SU-DHL-6 (cell line): ENCODE results near the gene RBM20.
"Not testable (repeated sequence)": the region's sequence is repeated elsewhere in the genome, so short reads cannot be mapped to it uniquely, and the experiment has no call there.

Experiments used
- H2AFZ ChIP-seq: fragments of 200-600 bp; sonication (generic); 2 replicates; pipeline ENCODE4 v1.6.1; 2014; ENCODE audit warnings: low read depth, mild to moderate bottlenecking, moderate library complexity, mixed read lengths, antibody characterized with exemption, low read length; ENCODE audit not compliant: severe bottlenecking
- H3F3A ChIP-seq: fragments of 200-600 bp; shearing (Covaris generic); 2 replicates; pipeline ENCODE4 v1.6.0; 2016; ENCODE audit warnings: antibody characterized with exemption, mild to moderate bottlenecking; ENCODE audit not compliant: insufficient read depth
- H3K27ac ChIP-seq: fragments of 200-600 bp; sonication (generic); 2 replicates; pipeline ENCODE4 v1.5.1; 2016; ENCODE audit warnings: low read depth, mild to moderate bottlenecking, low read length, moderate library complexity, mixed read lengths
- H3K27me3 ChIP-seq: fragments of 200-600 bp; sonication (generic), shearing (Covaris generic); 2 replicates; pipeline ENCODE4 v1.6.0; 2014; ENCODE audit warnings: mild to moderate bottlenecking, low read length
- H3K36me3 ChIP-seq: fragments of 200-600 bp; sonication (generic); 2 replicates; pipeline ENCODE4 v1.6.1; 2014; ENCODE audit warnings: mild to moderate bottlenecking, low read length, mixed read lengths
- H3K4me2 ChIP-seq: fragments of 300-600, 200-600 bp; shearing (Covaris generic), sonication (generic); 2 replicates; pipeline ENCODE4 v1.6.0; 2014; ENCODE audit warnings: low read length, low read depth, mild to moderate bottlenecking; ENCODE audit not compliant: poor library complexity, severe bottlenecking
- H3K4me3 ChIP-seq: fragments of 200-600 bp; sonication (generic); 2 replicates; pipeline ENCODE4 v1.5.1; 2014; ENCODE audit warnings: antibody characterized with exemption, low read length, mild to moderate bottlenecking, mixed read lengths; ENCODE audit not compliant: insufficient read depth, poor library complexity, severe bottlenecking
- H3K79me2 ChIP-seq: fragments of 200-600 bp; sonication (generic); 2 replicates; pipeline ENCODE4 v1.6.1; 2014; ENCODE audit warnings: mild to moderate bottlenecking, low read length, moderate library complexity; ENCODE audit not compliant: insufficient read depth
- H3K9ac ChIP-seq: fragments of 200-600 bp; sonication (generic); 2 replicates; pipeline ENCODE4 v1.7.0; 2014; ENCODE audit warnings: mild to moderate bottlenecking, low read length
- H3K9me2 ChIP-seq: fragments of 200-600 bp; sonication (generic); replicated peaks from 2 replicates; pipeline ENCODE4 v1.6.1; 2014; ENCODE audit warnings: low read length; ENCODE audit not compliant: insufficient read depth
- H3K9me3 ChIP-seq: fragments of 200-600 bp; sonication (generic); 2 replicates; pipeline ENCODE4 v1.6.1; 2014; ENCODE audit warnings: low read length, mixed read lengths; ENCODE audit not compliant: insufficient read depth
- H4K20me1 ChIP-seq: fragments of 200-600 bp; sonication (generic); 2 replicates; pipeline ENCODE4 v1.6.1; 2014; ENCODE audit warnings: low read depth, mild to moderate bottlenecking, antibody characterized with exemption, low read length, moderate library complexity, mixed read lengths
- CTCF ChIP-seq: fragments of 200-600 bp; sonication (generic); IDR thresholded peaks from one replicate; pipeline ENCODE4 v1.5.1; 2017; ENCODE audit warnings: antibody characterized with exemption, mild to moderate bottlenecking, low read length, moderate library complexity; ENCODE audit not compliant: insufficient read depth, poor library complexity, severe bottlenecking
- EZH2phosphoT487 ChIP-seq: fragments of 200-600 bp; sonication (generic), shearing (Covaris generic); conservative IDR thresholded peaks from 2 replicates; pipeline ENCODE4 v1.6.1; 2018; ENCODE audit warnings: mild to moderate bottlenecking, antibody characterized with exemption, low read length, moderate library complexity, mixed read lengths

Gene RBM20

DNA sequence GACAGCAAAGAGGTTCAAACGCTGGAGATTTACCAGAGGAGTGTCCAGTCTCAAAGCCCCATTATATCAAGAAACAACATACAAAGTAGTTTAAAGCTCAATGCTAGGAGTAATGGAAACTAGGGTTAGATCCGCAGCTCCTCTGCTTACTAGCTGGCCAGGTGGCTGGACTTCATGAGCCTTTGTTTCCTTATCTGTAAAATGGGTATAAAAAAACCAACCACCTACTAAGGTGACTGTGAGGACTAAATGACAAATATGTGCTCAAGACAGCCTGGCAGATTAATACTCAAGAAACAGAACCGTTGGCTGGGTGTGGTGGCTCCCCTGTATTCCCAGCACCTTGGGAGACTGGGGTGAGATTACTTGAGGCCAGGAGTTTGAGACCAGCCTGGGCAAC, 5.8 kb upstream of the RBM20 start:
- Histone ChIP-seq H3F3A (no peaks in the 10 kb centered on the region), H3K9ac (no peak overlapping the region), H2AFZ (no peak overlapping the region), H3K36me3 (no peaks in the 10 kb centered on the region), H3K79me2 (no peaks in the 10 kb centered on the region), H3K4me3 (no peak overlapping the region), H3K9me3 (no peaks in the 10 kb centered on the region), H3K4me2 (no peak overlapping the region), H3K9me2 (no peaks in the 10 kb centered on the region), H3K27ac (no peak overlapping the region), H3K27me3 (no peaks in the 10 kb centered on the region), H4K20me1 (no peaks in the 10 kb centered on the region)
- TF ChIP-seq EZH2phosphoT487 (no peak), CTCF (no peak)

DNA sequence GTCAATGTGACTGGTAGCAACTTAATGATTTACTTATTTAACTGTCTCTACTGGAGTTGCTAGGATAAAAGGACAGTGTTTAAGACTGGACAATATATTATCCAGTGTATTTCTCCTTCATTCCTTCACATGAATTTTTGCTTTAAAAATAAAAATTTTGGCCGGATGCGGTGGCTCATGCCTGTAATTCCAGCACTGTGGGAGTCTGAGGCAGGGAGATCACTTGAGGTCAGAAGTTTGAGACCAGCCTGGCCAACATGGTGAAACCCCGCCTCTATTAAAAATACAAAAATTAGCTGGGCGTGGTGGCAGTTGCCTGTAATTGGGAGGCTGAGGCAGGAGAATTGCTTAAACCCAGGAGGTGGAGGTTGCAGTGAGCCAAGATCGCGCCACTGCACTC, 5.1 kb upstream of the RBM20 start:
- not testable (repeated sequence) for H3K27ac ChIP-seq

DNA sequence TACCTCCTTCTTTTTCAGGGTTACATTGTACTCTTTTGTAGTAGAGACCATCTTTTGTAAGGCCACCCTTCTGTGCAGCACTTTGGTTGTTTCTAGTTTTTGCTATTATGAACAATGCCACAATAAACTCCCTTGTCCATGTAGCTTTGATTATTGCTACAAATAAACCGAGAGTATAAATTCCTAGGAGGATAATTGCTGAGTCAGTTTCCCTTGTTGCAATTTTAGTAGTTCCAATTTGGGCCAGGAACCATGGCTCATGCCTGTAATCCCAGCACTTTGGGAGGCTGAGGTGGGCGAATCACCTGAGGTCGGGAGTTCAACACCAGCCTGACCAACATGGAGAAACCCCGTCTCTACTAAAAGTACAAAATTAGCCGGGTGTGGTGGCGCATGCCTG, 4.3 kb upstream of the RBM20 start:
- not testable (repeated sequence) for H3F3A ChIP-seq, H3K9me3 ChIP-seq, H3K79me2 ChIP-seq, H2AFZ ChIP-seq, H3K27me3 ChIP-seq, H3K36me3 ChIP-seq, H3K27ac ChIP-seq, H3K4me2 ChIP-seq, H3K9ac ChIP-seq, H4K20me1 ChIP-seq, H3K4me3 ChIP-seq, H3K9me2 ChIP-seq

More for the DNA sequence above, 5.1 kb upstream of the RBM20 start:
- H3K27me3 ChIP-seq, H3K9me3 ChIP-seq, H4K20me1 ChIP-seq, H3K9me2 ChIP-seq, H2AFZ ChIP-seq, H3K79me2 ChIP-seq, H3K4me2 ChIP-seq, H3F3A ChIP-seq, H3K36me3 ChIP-seq, H3K4me3 ChIP-seq, H3K9ac ChIP-seq: not testable (repeated sequence)

- no peak overlapping the region for H3K9ac ChIP-seq
- H3F3A ChIP-seq = no peaks in the 10 kb centered on the region
- H3K27me3 ChIP-seq = no peaks in the 10 kb centered on the region
- no peak overlapping the region for H2AFZ ChIP-seq
- no peaks in the 10 kb centered on the region for H3K9me3 ChIP-seq
- no peak overlapping the region for H3K4me2 ChIP-seq
- no peak overlapping the region for H3K4me3 ChIP-seq
- no peaks in the 10 kb centered on the region for H3K9me2 ChIP-seq
- TF ChIP-seq EZH2phosphoT487 (no peak), CTCF (no peak)
- no peak overlapping the region for H3K27ac ChIP-seq
- no peaks in the 10 kb centered on the region for H4K20me1 ChIP-seq
- no peaks in the 10 kb centered on the region for H3K36me3 ChIP-seq
- no peaks in the 10 kb centered on the region for H3K79me2 ChIP-seq
These were observed 2.9 kb upstream of the RBM20 start for GRCh38 chr10:110641256-110641655.
